NCI-H82 treated with DMSO at 0.1 percent for 48 hours (cell line): ENCODE measurements around the gene MTHFR.

Source experiments
- DNase-seq: peaks from one replicate; lab custom pipeline; 2025; ENCODE audit not compliant: unreplicated experiment; lab: John Stamatoyannopoulos, UW

MTHFR gene

DNA sequence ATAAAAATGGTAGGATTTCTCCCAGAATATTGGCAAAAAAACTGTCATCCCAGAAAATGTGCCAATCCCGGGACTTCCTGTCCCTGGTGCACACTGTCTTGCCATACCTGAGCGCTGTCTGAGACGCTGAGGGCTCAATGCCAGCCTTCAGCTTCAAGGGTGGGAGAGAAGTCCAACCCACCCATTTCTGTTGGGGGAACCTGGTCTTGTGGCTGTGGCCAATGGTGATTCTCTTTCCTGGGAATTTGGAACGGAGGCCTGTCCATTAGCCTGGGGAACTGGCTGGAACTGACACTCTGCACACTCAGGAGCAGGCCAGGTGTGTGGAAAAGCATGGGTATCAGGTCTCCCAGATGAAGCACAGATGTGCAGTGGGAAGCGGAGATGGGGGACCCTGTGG, 6.7 kb downstream of the MTHFR start:
- DNase-seq: no peak

DNA sequence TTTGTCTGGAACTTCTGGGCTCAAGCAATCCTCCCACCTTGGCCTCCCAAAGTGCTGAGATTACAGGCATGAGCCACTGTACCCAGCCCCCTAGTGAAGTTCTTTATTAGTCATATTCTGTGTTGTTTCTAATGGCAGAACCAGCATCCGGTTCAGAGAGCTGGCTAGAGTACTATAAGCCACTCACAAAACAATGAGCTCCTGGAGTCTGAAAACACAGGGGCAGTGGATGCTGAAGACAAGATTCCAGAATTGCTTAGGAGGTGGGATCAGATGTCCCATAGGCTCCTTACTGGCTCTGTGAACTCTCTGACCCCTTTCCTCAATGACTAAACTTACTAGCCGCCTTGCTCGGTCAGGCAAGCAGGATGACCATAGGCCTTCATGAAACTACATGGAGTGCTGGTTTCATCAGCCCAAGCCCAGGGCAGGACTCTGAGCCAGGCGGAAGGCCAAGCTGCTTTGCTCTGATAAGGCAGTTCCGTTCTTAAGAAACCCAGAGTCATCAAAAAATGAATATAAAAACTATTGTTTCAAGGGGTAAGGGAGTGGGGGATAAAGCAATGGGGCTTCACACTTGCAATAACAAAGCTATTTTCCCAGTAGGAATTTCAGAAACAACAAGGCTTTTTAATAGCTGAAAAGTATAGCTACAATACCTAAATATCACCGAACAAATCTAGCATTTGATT, 8.1 kb downstream of the MTHFR start:
- DNase-seq: no peak

DNA sequence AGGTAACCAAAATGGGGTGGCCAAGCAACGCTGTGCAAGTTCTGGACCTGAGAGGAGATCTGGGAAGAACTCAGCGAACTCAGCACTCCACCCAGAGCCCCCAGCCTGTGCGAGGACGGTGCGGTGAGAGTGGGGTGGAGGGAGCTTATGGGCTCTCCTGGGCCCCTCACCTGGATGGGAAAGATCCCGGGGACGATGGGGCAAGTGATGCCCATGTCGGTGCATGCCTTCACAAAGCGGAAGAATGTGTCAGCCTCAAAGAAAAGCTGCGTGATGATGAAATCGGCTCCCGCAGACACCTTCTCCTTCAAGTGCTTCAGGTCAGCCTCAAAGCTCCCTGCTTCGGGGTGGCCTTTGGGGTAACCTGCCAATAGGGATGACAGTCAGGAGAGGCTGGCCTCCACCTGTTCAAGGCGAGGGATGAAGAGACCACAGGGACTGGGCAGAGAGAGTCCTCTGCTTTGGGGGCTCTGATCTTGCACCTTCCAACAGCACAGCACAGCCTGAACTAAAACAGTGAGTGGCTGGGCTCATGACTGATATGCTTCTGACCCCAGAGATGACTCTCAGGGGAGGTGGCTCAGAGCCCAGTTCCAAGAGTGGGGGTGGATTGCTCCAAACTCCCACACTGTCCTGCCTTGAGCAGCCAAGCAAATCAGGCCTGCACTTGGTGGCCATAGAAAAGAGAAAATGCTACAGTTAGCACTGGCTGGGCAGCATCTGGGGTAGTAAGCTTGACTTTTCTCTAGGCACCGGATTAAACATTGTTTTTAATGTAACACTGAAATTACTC, 9.5 kb downstream of the MTHFR start:
- no peak for DNase-seq

DNA sequence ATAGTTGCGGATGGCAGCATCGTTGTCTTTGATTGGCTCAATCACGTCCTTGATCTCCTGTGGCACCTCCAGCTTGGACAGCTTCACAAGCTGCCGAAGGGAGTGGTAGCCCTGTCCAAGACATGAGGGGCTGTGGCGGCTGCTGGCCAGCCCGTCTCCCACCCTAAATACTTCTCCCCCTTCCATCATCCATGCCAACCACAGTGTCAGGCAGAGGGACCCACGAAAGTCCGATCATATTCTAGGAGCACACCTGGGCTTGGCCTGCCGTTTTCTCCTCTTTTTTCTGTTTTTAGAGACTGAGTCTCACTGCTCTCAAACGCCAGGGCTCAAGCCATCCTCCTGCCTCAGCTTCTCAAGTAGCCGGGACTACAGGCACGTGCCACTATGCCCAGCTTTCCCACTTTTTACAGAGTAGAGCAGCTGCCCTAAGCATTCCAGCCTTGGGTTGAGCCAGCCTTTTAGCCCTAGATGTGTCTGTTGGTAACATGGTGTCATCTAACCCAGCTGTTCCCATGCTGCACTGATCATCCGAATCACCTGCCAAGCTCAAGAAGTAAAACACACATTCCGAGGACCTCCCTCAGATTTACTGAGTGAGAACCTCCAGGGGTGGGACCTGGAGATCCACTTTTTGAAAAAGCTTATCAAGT, 10.4 kb downstream of the MTHFR start:
- DNase-seq: no peak

DNA sequence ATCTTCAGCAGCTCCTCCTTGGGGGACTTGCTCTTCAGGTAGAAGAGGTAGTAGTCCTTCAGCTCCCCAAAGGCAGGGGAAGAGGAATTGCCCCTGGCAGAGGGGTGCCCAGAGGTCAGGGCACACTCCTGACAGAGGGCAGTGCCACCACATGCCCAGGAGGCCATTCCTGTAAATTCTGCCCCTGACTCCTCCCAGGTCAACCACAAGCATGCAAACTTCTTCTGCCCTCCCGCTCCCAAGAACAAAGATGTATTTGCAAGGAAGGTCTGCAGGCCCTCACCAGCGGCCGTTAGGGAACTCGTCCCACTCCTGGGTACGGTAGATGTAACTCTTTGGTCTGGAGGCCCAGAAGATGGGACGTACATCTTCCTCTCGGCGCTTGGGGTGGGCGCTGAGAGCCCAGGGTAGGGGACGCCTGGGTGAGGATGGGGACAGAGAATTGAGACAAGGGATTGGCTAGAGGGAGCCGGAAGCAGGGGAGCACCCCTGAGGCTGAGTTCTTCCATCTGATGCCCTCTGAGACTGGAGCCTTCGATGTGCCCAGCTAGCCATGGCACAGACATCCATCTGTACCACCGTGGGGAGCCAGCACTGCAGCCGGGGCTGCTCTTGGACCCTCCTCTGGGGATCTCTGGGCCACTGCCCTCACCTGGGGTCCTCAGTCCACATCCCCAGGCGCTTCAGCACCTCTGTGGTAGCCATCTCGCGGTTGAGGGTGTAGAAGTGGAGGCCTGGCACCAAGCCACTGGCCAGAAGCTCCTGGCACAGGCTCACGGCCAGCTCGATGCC, 11.1 kb downstream of the MTHFR start:
- no peak for DNase-seq

DNA sequence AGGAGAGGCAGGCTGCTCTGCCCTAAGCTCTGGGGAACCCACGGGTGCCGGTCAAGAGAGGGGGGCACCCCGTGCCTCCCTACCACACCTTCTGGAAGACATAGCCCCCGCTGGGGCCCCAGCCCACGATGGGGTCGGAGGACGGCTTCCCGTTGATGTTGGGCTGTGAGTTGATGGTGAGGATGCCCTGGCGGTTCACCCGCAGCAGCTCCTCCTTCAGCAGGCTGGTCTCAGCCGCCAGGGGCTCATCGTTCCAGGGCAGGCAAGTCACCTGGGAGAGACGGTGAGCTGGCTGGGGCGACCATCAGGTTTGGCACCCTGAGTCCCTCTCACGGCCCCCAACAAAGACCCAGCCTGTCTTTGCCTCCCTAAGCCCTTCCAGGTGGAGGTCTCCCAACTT, 11.9 kb downstream of the MTHFR start:
- no peak for DNase-seq

DNA sequence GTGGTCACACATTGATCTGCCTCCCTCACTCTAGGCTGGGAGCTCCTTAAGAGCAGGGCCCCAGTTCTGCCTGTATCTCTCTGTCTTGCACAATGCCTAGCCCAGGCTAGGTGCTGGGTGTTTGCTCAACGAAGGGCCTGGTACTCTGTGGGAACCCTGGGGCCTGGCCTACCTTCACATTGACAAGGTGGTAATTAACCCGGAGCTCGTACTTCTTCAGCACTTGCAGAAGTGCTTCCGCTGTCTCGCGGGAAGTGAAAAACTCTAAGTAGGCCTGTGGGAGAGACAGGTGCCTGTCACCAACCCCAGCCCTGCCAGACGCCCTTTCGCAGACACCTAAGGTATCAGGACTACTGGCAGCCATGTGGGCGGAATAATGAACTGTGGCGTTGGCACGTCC, 13.7 kb downstream of the MTHFR start:
- DNase-seq: no peak

DNA sequence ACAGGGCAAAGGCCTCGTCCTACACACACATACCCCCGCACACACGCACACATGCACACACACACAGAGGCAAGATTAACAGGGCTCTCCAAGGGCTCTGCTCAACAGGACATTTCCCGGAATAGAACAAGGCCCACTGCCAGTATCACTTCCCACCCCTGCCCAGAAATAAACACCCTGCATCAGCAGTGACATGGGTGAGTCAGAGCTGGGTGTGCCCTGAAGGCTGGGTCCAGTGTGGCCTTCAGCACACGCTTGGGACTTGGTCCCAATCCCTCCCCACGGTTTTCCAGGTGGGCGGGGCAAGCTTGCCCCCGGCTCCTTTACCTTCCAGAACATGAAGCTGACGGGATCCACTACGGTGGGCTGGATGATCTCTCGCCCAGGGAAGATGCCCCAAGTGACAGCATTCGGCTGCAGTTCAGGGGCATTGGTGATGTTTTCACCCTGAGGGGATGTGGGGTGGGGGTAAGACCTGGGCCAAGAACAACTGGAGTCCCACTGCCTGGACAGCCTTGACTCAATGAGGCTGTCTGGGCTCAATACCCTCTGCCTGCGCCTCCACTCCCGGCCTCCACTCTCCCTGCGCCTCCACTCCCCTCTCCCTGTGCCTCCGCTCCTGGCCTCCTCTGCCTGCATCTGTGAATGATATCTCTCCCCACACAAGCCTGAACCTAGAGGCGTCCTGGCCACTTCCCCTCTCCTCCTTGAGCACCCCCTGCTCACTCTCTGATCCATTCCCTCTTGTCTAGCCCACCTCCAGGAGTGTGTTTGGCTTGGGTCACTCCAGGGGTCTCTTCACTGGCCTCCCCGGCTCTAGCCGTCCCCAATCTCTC, 14.7 kb downstream of the MTHFR start:
- no peak for DNase-seq

DNA sequence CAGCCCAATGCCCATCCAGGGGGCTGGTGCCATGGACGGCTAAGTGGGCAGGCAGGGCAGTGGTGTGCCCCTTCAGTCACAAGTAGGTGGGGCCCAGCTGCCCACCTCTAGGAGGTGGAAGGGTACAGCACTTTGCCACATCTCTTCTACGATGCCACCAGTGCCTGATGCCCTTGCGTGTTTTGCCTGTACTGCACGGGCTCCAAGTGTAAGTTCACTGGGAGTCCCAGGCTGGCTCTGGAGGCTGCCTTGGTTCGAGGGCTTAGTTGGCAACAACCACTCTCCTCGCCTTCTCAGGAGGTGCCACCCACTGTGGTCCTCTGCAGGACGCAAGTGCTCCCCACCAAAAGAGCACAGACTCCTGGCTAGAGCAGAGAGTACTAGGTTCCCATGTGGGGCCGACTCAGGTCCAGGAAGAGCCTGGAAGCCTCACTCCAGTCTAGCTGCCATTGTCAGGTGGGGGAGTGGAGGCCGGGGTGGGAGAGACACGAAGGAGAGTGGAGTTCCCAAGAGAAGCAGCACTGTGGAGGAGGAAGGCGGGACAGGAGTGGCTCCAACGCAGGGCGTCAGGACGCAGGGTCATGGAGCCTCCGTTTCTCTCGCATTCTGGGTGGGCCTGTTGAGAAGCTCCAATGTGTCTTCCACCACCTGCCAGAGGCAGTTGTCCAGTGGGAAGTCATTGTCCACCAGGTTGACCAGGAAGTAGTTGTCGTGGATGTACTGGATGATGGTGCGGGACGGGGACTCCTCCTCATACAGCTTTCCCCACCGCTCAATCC, 15.5 kb downstream of the MTHFR start:
- no peak for DNase-seq

DNA sequence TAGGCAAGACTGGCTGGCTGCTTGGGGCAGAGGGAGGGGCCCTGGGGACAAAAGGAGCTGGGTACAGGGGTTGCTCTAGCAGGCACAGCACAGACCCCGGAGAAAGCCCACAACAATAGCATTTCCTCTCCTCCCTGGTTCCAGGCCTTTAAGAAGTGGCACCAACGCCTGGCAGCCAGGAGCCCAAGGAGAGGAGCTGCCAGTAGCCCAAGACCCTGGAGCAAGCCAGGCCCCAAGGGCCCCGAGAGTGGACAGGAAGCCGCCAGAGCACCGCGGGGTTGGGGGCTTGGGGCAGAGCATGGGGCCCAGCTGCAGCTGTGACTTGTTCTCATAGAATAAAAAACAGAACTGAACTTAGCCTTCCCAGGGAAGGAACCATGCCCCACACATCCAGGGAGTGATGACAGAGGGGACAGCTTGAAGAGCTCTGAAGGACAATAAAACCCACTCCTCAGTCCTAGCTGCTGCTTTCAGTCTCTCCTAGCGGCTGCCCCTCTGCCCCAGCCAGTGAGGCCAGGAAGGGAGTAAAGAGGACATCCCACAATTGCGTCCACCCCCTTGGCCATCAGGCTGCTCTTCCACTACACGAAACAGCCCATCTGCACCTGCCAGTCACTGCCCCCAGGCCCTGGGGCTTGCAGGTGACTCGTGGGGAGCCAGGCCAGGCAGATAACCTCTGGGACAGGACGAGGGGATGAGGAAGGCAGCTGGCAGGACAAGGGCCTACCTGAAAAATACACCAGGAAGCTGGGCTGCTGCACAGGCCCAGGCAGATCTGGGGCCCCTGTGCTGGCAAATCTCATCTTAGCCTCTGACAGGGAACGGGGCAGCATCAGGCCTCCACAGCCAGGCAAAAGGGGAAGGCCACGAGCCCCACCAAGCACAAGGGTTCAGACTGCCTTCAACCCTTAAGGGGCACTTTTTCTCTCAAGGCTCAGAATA, 16.4 kb downstream of the MTHFR start:
- DNase-seq: no peak

DNA sequence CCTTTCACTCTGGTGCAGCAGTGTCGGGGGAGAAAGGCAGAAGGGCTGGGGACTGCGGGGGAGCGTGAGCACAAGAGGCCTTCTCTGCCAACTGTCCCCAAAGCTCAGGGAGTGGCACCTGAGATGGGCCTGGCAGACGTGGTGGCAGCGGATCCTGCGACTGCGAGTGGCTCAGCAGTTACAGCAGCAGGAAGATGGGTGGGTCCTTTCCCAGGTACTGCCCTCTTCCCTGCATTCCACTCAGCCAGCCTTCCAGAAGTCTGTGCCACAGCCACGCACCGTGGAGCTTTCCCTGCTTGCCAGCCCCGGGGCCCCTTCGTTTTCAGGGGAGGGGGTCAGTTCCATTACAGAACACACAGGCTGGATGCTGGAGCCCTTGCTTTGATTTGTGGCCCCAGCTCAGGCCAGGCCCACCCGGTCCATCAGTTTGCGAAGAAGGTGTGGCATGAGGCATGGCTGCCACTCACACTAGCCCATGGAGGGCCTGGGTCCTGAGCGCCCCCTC, 17.2 kb downstream of the MTHFR start:
- no peak for DNase-seq

DNA sequence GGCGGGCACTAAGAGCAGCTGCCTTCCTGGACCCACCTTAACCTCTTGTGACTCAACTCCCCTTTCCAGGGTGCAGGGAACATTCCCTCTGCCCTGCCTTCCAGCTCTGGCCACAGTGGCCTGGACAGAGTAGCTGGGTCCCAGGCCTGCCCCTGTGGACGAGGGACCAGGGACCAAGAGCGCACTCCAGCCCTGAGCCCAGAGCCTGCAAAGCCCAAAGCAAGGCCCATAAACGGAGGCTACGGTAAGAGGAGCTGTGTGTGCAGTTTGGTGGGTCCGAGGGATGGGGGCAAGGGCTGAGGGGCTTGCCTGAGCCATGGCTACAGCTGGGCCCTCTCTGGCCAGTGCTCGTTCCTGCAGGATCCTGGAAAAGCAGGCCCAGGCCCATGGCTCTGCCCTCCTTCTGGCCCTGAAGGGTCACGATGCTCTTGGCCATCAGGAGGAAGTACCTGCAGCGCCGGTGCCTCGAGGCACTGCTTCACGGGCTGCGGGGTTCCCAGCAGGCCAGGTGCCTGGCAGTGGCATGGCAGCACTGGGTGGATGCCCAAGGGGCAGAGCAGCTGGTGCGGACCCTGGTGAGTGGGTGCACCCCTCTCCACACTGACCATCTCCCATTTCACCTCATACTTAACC, 17.8 kb downstream of the MTHFR start:
- DNase-seq: no peak

DNA sequence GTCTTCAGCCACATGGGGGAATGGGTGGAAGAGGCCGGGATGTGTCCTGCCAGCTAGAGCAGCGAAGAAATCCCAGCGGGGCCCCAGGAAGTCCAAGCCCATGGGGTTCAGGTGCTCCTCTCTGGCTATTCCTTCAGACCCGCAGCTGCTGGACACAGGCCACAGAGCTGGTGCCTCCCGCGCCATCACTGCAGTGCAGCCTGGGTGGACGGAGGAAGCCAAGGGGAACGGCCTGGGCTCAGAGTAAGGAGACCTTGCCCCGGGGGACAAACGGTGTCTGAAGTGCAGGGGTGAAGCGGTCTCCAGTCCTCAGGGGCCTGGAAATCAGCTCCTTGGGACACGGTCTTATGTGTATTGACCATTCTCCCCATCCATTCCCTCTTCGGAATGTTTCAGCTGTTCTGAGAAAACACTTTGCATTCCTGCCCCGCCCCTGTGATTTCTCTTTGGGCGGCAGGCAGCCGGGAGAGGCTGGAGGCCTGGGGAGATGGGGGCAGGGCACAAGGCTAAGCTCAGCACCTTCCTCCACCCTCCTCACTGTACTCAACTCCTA, 18.4 kb downstream of the MTHFR start:
- DNase-seq: no peak

DNA sequence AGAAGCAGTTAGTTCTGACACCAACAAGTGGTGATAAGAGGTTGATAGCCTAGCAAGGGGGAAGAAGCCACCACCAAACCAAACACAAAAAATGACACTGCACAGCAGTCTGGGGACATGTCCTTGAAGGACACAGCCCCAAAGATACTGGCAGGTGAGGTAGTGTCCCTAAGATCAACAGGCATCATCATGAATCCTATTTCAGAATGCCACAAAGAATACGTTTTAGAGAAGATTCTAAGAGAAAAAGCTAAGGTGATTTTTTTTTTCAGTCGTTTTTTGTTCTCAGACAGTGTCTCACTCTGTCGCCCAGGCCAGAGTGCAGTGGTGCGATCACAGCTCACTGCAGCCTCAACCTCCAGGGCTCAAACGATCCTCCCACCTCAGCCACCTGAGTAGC, 19.6 kb downstream of the MTHFR start:
- no peak for DNase-seq

DNA sequence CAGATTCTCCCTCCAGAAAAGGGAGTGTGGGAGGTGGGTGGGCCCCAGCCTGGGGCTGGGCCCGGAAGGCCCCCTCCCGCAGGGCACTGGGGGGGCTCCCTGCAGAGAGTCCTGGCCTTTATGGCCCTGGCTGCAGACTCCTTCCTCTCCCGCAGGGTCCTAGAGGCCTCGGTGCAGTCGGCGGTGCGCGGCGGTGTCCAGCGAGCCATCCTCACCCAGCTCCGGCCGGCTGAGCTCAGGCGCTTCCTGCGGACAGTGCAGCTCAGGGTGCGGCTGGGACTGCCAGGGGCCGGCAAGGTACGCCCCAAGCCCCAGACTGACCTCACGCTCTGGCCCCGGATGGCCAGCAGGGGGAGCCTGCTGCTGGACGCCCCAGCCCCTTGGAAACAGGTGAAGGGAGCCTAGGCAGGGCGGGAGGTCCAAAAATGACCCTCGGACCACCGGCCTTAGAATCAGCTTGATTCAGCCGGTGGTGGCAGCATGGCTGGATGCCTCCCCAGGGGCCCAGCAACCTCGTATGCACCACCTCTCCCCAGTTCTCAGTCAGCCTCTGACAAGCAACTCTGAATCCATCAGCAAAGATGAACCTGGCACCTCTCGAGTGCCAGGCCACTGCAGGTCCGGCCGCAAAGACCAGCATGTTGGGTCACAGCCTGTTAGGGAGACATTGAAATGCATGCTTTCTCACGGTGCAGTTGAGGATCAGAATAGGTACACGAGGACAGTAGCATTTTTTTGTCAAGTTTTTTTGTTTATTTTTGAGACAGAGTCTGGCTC, 20.6 kb downstream of the MTHFR start:
- peak; percentile 3 for DNase-seq

DNA sequence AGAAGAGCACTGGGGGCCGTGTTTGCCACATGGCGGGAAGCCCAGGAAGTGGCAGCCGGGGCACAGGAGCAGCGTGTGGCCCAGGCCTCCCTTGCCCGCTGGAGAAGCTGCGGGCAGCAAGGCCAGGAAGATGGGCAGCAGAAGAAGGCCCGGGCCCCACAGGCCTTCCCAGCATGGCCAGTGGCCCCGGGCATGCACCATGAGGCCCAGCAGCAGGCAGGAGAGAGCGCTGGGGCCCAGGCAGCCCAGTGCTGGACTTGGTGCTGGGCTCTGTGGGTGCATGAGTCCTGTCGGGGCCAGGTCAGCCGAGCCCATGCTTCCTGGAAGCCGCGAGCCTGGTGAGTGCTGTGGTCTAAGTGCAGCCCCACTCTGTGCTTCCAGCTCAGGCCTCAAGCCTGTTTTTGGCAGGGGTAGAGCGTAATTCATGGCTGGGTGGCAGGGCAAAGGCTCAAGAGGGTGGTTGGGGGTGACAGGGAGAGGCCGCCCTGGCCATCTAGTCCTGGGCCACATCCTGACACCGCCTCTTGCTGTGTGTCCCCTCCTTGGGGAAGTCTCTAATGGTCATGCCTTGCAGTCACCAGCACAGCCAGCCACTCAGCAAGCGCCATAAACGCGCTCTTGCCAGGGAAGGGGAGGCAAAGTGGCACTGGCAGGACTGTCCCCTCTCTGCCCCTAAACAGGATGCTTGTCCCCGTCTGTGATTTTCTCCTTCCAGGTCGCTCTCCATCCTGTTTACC, 21.3 kb downstream of the MTHFR start:
- DNase-seq: no peak
